SU-DHL-6 (cell line): Measurements from ENCODE around the gene GATD1.

Experiments
- EZH2phosphoT487 ChIP-seq: fragments of 200-600 bp; sonication (generic), shearing (Covaris generic); conservative IDR thresholded peaks from 2 replicates; pipeline ENCODE4 v1.6.1; 2018; ENCODE audit warnings: mild to moderate bottlenecking, antibody characterized with exemption, low read length, moderate library complexity, mixed read lengths
- TF ChIP-seq, protein P1 (sequence below): fragments of 200-600 bp; sonication (generic); IDR thresholded peaks from one replicate; pipeline ENCODE4 v1.5.1; 2017; ENCODE audit warnings: antibody characterized with exemption, mild to moderate bottlenecking, low read length, moderate library complexity; ENCODE audit not compliant: insufficient read depth, poor library complexity, severe bottlenecking

DNA sequence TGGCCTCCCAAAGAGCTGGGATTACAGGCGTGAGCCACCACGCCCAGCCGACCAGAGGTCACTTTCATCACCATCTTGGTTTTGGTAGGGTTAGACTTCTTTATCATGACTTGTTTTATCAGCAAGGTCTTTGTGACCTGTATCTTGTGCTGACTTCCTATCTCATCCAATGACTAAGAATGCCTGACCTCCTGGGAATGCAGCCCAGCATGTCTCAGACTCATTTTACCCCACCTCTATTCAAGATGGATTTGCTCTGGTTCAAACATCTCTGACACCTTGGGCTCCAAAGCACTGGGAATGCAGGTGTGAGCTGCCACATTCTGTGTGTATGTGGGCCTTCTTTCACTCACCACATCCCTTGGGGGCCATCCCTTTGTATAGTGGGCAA is 35.1 kb downstream of the GATD1 start:
- TF ChIP-seq, protein P1, sequence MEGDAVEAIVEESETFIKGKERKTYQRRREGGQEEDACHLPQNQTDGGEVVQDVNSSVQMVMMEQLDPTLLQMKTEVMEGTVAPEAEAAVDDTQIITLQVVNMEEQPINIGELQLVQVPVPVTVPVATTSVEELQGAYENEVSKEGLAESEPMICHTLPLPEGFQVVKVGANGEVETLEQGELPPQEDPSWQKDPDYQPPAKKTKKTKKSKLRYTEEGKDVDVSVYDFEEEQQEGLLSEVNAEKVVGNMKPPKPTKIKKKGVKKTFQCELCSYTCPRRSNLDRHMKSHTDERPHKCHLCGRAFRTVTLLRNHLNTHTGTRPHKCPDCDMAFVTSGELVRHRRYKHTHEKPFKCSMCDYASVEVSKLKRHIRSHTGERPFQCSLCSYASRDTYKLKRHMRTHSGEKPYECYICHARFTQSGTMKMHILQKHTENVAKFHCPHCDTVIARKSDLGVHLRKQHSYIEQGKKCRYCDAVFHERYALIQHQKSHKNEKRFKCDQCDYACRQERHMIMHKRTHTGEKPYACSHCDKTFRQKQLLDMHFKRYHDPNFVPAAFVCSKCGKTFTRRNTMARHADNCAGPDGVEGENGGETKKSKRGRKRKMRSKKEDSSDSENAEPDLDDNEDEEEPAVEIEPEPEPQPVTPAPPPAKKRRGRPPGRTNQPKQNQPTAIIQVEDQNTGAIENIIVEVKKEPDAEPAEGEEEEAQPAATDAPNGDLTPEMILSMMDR = no peak
- no peak for TF ChIP-seq EZH2phosphoT487
